HG03060 (cell line): ENCODE measurements around the gene SAMD4A.

Experiments
- ATAC-seq: cut with Tn5 transposase; IDR thresholded peaks from one replicate; pipeline ENCODE4 v1.9.1; 2021; ENCODE audit warnings: low read depth, moderate number of reproducible peaks; ENCODE audit not compliant: unreplicated experiment

The SAMD4A gene

DNA sequence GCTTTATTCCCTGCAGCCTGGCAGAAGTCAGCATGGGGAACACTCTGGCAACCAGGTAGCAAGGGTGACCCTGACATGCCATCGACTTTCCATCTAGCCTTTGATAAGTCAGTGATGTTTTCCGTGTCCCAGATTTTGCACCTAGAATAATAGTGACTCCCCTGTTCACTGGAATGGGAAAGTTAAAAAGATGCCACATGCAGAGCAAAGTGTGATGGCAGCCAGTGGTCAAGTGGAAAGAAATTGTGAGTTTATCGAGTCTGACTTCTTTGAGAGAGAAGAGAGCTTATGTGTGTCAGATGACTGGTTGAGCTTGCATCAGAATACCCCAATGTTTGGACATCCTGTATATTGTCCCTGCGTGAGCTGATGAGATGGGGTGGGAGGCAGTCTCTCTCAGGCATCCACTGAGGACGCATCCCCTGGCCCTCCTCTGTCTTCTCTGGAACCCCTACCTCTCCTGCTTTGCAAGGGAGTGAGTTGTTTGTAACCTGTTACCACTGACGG lies 187.2 kb downstream of the SAMD4A start:
- no peak for ATAC-seq

DNA sequence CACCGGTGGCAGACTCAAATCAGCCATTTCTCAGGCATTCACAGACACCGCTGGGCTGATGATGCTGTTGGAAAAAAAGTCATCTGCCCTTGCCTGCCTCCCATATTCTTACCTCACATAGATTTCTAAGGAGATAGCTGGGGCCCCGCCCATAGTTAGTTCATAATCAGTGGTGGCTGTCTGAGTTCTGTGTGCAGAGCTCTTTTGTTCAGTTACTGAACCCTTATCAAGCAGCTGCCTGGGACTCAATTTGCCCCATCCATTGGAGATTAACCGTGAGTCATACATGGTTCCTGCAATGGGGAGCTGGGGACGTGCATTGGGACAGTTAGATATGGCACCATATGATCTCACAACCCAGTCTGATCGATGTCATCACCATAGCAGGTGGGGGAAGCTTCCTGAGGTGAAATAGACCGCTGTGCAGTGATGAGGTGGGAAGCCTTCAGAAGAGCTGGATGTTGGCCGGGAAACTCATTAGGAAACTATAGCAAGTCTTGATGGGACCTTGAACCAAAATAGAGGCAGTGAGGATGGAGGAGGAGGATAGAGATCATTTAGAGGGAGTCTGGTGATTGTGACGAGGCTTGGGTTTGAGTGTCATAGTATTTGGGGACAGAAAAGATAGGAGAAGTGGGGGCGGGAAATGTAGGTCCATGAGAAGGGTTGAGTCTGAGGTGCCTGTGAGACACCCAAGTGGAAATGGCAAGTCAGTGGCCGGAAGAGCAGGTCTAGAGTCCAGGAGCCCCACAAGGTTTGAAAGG lies 187.9 kb downstream of the SAMD4A start:
- ATAC-seq, result no peak

DNA sequence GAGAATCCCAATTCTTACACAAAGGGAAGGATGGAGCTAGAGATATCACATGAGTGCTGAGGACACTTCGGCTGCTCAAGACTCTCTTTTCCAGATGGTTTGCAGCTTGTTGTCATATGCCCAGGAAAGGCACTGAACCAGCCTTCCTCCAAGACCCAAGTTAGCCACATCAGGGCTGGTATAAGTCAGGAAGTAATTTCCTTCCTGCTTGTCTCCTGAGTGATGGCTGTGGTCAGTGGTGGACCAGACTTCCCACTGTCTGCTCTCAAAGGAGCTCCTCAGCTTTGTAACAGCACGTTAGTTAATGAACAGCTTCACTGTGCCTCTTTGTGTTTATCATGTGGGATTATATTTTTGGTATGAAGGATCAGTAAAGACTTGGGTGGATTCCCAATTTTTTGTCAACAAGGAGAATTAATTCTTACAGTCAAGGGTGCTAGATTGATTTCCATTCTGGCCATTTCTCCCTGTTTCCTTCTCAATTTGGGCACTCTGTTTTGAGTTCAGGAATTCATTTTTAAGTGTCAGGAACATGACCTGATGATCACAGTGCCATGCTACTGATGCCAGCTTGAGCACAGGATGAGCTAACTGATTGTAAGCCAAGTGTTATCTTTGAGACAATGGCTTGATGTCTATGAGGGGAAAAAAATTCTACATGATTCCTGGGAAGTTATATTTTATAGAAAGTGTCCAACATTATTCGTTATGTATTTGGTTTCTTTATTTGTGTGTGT lies 189.9 kb downstream of the SAMD4A start:
- no peak for ATAC-seq

DNA sequence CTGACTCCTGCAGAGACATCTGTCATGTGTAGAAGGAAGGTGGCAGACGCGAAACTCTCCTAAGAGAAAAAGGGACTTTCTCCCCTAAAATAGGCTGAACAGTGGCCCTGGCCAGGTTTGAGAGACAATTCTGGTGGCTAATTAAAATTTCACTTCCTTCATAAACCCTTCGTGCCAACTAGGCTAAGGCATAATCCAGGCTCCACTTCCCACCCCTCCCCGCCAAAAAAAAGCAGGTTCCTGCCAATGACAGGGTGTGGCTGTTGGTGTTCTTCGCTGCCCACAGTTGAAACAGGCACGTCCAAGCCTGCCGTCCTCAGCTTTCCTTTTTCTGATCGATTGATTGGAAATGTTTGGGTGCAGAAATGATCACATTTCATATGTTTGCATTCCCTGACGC lies 191.1 kb downstream of the SAMD4A start:
- no peak for ATAC-seq

DNA sequence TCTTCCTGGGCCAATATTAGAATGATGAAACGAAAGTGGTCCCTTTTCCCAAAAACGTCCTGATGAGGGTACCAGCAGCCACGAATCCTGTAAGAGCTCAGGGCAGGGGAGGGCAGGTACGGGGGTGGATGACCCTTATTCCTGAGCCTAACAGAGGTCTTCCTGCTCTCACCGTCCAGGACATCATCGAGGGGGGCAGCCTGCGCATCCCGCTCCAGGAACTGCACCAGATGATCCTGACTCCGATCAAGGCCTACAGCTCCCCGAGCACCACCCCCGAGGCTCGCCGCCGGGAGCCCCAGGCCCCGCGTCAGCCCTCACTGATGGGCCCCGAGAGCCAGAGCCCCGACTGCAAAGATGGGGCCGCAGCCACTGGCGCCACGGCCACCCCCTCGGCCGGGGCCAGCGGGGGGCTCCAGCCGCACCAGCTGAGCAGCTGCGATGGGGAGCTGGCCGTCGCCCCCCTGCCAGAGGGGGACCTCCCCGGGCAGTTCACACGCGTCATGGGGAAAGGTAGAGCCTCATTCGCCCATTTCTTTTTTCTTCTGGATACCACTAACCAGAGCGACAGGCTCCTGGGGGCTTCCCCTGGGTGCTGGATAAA lies 193.2 kb downstream of the SAMD4A start:
- ATAC-seq, result no peak

DNA sequence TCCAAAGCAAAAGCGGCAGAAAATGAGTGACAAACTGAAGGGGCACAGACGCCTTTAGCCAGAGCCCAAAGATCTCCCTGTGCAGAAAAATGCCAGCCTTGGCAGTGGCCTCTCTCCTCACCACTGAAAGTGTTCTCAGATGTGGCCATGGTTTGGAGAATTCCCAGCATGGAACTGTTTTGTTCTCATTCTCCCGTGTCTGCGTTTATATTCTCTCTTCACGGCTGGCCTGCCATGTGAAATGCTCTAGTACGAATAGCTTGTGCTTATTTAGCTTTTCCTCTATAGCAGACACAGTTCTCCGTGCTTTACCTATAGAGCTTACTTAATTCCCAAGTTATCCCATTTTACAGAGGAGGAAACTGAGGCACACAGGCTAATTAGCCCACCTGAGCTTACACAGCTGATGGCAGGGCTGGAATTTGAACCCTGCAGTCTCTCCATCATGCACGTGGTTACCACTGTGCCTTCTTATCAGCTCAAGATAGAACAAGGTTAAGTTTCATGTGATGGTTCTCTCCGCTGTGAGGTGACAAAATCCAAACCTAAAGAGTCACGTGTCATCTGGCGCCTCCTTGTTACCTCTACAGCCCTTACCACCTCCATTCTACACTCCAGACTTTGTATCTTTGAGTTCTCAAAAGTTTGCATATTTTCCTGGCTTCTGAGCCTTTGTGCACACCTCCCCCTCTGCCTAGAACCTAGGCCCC lies 194.1 kb downstream of the SAMD4A start:
- ATAC-seq, result no peak

DNA sequence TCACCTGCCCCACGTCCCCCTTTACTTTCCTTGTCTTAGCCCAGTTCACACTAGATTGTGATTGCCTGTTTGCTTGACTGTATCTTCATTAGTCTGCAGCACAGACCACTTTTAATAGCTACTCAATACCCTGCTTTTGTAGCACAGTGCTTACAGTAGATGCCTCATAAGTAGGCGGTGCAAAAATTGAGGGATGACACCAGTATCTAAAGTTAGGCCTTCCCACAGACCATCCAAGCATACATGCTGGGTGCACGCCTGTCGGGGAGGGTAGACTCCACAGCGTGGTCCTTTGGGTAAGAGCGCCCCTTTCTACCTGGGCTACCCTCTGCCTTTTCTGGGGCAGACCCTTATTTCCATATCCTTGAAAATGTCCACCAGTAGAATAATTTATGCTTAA lies 194.9 kb downstream of the SAMD4A start:
- ATAC-seq, result no peak

DNA sequence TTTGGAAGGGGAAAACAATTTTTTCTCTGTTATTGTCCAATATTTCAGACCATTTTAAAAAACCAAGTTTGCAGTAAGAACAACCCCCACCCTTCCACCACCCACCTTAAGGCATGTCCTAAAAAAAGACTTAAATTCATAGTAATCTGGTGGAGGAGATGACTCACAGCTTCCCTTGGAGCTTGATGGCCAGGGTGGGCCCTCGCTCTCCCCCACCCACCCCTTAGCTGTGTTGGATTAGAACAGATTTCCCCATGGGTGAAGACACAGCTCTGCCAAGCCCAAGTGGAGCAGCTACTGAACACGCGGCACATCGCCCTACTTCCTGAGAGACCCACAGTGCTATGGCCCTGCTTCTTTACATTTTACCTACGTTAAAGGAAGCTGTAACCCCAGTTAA lies 195.4 kb downstream of the SAMD4A start:
- ATAC-seq, result no peak

DNA sequence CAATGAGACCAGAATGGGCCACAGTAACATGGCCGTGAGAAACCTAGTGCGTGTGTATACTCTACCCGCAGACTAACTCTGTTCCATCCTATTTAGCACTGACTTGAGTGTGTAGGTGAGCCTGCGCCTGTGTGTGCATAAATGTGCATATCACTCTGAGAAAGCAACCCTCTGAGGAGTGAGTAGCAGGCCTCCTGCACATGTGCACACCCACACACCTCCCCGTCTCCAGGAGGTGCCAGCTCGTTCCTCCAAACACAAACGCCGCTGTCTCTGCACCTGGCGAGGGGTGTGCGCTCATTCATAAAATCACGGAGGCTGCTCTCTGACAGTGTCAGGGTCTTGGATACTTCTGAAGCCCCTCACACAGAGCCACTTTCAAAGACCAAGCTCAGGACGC lies 196.8 kb downstream of the SAMD4A start:
- ATAC-seq, result no peak

DNA sequence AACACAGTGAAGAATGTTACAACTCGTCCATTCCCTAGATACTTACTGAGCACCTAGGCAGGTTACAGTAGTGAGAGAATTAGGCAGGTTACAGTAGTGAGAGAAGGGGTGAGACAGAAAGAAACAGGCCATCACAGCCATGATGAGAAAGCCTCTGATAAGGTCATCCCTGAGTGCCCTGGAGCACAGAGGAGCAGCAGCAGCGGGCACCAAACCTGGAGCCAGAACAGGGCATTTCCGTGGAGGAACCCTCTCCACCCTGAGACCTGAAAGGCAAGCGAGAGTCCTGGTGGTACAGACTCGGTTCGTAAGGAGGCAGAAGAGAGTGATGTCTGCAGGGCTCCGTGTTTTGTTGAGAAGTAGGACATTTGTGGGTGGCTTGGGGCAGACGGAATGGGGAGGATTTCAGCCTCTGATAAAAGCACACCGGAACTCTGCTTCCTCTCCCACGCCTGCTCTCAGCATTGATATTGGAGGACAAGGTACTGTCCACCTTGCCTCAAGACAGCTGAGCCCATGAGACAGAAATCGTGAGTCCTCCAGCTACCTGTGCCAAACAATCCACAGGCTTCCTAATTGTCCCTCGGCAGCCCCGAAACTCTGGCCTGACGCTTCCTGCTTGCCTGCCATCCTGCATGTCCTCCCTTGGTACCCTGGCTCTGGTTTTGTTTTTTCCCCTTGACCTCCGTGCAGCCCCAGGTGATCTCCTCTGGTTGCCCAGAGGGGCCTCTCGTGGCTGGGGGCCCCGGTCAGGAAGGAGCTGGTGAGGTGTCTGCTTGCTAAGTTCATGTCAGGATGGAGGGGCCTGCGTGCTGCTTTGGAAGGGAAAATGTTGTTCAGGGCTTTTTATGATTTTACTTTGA lies 199.6 kb downstream of the SAMD4A start:
- ATAC-seq, result no peak

DNA sequence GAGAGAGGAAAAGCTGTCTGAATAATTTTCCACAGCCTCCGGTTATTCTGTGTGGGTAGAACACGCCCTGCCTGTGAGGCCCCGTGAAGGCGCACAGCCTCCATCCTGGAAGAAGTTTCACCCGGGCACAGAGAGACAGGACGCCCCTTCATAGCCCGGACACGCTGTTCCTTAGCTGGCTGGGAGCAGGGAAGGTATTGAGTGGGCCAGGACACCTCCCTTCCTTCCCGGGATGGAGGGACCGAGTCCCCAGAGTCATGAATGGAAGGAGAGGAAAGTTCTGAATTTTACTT lies 200.2 kb downstream of the SAMD4A start:
- no peak for ATAC-seq

DNA sequence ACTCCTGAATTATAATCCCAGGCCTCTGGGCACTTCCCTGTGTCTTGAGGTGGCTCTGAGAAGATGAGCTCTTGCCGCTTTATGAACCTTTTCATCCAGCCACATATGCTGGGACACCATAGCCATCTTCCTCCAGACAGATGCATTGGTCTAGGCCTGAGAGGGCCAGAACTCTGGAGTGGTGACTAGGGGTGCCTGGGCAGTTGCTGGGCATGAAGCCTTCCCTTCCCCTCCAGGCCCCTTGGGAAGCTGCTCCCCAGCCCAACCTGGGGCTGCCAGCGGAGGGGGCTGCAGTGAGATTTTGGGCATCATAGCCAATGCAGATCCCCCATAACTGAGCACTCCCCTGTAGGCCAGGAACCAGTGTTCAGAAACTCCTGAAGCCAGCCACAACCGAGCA lies 200.5 kb downstream of the SAMD4A start:
- ATAC-seq, result no peak

DNA sequence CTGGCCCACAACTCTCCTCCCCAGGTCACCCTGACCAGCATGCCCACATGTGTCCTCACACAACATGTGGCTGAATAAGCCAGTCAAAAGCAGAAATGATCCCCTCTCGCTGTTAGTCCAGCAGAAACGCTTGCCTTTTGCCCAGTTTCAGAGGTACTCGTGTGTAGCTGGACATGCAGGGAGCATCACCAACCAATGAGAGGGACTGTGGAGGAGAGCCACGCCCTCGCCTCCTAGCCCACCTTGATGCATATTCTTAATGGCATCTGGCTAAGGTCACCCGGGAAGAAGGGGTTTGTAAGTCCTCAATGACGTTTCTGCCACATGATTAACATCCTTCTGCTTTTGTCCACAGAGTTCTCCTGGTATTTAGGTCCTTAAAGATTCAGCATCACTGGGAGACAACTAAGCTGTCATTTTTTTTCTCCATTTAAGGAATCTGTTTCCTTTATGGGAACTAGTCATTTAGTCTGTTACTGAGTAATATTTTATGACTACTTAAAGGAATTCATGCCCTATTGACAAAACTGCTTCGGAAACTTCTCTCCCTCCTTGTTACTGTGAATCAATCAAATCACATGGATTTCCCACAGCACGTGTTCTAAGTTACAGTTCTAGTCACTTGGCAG lies 201.7 kb downstream of the SAMD4A start:
- no peak for ATAC-seq

DNA sequence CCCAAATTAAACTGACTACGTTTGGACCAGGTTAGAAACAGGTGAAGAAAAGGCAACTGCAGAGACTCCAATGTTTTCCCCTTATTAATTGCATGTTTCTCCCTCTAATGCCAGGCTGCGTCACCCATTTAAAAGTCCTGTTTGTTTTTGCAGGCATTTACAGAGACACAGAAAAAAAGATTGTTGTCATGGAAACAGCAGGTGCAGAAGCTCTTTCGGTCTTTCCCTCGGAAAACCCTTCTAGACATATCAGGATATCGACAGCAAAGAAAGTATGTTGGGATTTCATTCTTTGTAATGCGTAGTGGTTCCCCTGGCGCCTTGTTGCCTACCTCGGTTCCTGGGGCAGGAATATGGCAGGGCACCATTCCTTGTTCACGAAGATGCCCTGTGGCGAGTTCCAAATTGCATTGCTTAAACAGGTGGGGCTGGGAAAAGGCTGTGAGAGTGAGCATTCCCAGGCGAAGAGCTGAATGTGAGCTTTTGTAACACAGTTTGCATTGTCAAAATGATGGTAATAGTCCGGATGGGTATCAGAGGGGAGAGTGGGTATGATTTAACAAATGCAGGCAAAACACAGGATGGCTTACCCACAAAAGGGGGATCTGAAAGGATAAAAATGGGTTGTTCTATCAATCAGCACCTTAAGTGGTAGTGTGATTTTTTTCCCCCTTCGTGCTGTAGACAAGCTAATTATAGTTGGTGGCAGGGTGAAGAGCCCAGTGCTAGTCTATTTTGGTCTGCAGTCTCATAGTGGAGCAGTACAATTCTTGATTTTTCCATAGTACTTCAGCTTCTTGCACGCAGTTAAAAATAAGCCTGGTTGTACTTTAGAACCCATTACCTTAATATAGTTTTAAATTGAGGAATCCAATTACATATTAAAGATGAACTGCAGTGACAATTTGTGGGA lies 203.3 kb downstream of the SAMD4A start:
- ATAC-seq, result no peak

DNA sequence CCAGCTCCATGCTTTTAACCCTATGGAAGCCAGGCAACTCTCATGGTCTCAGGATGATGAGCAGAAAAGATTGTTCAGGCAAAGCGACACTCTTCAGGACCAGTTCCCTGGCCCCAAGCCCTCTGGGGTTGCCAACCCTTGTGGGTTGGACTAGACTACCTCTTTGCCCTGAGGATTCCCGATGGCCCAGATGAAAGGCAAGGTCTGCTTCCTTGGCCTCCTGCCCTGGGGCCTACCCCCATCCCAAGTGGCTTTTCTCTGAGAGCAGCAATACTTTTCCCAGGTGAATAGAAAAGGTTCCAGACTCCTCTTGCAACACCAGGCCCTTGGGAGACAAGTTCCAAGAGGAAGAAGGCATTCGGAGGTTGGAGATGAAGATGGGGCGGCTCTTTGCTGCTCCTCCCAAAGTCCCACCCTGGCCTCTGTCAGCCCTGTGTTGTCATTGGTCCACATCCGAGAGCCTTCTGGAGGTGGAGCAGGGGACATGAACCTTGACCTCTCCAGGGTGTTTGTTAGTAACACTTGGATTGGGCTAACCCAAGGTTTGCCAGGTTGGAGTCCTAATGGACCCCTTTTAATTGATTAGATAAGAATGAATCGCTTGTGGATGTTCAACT lies 204.6 kb downstream of the SAMD4A start:
- ATAC-seq, result no peak

DNA sequence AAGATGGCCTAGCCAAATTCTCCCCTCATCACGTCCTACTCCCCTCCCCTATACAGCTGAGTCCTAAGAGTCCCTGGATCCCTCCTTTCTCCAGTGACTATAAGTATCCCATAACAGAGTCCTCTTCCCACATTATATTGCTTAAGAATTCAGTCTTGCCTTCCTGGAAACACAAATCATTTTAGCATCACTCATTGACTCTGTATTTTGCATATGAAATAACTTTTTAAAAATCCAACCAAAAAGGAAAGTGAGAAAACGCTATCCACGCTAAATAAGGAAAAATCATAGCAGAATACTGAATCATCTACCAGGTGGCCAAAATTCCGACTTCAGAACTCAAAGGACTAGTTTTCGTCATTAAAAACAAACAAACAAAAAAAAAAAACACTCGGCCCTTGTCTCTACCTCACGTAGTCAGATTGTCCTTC lies 205.5 kb downstream of the SAMD4A start:
- no peak for ATAC-seq

DNA sequence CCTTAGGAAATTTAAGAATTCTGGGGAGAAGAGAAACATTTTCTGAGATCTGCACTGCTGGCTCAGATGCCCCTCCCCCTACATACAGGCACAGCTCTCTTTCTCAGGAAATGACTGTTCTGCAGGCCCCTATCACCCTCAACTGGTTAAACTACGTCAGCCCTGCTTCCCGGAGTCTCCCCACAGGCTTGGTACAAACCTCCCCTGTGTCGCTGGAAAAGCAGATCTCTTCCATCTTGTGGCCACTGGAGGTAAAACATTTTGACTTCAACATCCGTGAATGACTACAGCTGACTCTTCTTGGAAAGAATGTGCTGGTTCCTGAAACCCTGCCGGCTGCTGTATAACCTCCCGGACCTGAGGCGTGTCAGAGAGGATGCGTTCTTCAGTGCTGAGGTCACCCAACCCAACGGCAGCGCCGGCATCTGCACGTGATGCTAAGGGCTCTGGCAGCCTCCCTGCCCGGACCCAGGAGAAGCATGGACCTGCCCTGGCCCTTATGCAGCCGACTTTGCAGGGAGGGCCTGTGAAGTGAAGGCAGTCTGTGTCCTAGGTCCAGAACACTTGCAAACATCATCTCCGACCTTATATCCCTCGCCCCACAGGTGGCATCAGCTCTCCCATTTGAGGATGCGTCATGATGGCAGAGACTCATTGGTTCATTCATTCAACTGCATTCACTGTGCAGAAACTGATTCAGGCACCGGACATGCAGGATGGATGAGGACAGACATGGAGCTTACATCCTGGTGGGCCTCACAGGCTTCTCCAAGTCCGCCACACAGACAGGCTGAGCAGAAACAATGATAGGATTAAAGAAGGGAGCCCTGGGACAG lies 206.5 kb downstream of the SAMD4A start:
- no peak for ATAC-seq
